ENCODE measurements around the gene ATP11A.
"Not testable (repeated sequence)": the region's sequence is repeated elsewhere in the genome, so short reads cannot be mapped to it uniquely, and the experiment has no call there.

Gene ATP11A

DNA sequence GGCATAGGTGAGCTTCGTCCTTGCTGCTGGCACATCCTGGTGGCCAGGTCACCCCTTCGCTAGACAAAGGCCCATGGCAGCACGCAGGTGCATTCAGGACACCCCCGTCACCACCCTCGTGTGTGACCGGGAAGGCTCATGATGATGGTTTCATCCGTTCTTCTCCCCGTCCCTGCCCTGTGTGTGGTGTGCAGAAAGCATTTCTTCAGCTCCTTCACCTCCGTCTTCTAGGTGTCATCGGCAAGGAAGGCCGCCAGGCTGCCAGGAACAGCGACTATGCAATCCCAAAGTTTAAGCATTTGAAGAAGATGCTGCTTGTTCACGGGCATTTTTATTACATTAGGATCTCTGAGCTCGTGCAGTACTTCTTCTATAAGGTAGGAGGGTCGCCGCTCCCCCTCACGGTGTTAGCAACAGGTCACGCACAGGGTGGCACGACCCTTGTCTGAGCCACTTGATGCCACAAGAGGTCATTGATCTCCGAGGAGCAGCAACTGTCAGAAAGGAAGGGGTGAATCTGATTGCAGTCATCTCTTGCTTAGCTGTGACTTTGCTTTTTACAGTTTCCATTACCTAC, 168.2 kb downstream of the ATP11A start:
- no peak for DNase-seq (ENCODE audit: low read depth in 3 of 3)

DNA sequence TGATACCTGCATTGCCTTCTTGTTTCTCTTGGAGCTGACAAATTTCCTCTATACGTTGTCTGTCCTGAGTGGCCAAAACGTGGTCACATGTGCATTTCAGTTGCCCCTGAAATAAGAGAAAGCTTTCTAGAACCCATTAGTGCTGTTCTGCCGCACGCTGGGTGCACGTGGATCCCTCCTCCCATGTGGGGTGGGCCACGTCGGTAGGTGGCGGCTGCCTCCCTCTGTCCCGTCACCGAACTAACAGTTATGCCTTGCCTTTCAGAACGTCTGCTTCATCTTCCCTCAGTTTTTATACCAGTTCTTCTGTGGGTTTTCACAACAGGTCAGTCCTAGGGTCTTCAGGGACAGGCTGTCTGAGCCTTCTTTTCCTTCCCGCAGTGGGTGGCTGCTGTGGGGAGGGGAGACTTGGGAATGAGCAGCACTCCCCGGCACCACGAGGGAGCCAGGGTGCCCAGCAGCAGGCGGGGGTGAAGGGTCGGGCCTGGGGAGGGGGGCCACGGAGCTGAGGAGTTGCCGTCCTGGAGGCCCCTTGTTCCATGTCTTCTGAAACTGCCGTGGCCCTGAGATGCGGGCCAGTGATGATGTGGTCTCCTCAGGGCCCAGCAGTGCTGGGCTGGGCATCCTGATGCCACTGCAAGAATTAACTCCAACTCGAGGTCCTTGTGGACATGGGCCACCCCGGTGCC, 169.4 kb downstream of the ATP11A start:
- no peak for DNase-seq (ENCODE audit: low read depth in 3 of 3)

DNA sequence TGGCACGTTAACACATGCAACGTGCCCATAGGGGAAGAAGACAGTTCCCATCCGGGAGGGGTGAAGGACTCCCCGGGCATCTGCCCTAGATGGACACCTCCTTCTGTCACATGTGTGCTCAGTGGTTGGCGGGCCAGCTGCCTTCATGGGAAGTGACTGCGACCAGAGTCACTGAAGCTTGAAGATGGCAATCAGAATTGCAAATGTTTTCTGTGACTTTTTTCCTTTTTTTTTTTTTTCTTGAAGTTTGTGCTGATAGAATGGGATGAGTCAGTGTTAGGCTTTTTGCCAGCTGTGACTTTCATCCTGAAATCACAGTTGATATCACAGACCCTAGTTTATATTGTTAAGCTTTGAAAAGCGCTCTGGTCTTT, 170.0 kb downstream of the ATP11A start:
- DNase-seq (ENCODE audit: low read depth in 3 of 3) = no peak

DNA sequence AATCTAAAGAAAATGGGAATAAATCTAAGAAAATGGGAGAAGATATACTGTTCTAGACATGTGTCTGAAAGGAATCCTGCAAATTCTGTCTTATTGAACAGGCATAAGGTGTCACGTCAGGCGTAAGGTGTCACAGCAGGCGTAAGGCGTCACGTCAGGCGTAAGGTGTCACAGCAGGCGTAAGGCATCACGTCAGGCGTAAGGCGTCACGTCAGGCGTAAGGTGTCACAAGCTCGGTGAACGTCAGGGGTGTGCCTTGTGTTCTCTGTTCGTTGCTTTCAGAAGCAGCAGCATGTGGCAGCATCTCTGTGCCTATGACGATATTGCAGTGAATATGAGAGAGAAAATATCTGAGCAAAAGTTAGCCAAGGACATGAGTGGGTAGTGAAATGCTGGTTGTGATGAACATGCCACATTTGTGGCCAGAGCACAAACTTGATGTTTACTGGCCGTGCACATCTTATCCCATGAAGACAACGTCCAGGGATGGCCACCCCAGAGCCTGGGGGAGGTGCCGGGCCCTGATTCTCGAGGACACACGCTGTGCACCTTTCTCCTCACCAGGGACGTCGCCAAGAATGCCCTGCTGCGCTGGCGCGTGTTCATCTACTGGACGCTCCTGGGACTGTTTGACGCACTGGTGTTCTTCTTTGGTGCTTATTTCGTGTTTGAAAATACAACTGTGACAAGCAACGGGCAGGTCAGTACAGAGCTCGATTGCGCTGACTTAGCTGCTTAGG, 172.2 kb downstream of the ATP11A start:
- DNase-seq (ENCODE audit: low read depth in 3 of 3) = no peak

DNA sequence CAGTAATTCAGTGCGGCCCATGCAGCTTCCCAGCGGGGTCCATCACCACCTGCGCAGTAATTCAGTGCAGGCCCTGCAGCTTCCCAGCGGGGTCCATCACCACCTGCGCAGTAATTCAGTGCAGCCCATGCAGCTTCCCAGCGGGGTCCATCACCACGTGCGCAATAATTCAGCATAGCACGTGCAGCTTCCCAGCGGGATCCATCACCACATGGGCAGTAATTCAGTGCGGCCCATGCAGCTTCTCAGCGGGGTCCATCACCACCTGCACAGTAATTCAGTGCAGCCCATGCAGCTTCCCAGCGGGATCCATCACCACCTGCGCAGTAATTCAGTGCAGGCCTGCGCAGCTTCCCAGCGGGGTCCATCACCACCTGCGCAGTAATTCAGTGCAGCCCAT, 173.5 kb downstream of the ATP11A start:
- not testable (repeated sequence) for DNase-seq (ENCODE audit: low read depth in 3 of 3)

DNA sequence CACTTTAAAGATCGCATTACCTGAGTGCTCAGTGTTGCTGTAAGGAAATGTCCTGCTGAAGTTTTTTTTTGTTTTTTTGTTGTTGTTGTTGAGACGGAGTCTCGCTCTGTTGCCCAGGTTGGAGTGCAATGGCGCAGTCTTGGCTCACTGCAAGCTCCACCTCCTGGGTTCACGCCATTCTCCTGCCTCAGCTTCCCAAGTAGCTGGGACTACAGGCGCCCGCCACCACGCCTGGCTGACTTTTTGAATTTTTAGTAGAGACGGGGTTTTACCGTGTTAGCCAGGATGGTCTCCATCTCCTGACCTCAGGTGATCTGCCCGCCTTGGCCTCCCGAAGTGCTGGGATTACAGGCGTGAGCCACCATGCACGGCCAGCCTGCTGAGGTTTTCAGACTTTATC, 175.6 kb downstream of the ATP11A start:
- DNase-seq (ENCODE audit: low read depth in 3 of 3) = not testable (repeated sequence)

DNA sequence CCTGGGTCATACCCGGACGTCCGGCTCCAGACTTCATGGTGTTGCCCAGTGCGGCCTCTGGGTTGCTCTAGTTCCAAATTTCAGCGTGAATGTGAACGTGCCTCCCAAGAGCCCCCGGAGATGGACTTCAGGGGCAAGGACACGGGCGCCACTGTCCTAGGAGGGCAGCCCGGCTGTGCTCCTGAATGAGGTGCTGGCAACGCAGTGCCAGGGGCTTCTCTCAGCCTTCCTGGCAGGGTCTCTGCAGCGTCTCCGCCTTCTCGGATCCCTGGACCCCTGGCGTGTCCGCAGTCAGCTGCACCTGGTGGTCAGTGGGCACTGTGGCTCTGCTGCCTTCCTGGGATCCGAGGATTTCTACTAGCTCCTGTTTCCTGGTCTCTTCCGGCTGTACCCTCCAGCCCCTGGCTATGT, 177.5 kb downstream of the ATP11A start:
- no peak for DNase-seq (ENCODE audit: low read depth in 3 of 3)

DNA sequence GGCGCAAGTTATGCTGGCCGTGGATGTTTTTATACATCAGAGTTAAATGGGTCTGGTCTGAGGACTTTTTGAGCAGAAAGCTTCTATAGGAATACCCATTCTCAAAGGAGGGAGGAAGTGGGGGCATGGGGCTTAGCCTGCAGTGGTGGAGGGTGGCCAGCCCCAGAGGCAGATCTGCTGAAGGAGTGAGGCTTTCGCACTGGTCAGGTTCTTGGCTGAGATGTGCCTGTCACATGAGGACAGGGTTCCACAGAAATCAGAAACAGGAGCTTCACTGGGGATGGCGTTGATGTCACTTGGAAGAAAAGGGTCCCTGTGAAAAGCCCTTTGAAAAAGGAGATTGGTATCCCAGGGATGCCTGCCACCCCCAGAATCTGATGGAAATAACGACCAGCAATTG, 178.5 kb downstream of the ATP11A start:
- no peak for DNase-seq (ENCODE audit: low read depth in 3 of 3)

DNA sequence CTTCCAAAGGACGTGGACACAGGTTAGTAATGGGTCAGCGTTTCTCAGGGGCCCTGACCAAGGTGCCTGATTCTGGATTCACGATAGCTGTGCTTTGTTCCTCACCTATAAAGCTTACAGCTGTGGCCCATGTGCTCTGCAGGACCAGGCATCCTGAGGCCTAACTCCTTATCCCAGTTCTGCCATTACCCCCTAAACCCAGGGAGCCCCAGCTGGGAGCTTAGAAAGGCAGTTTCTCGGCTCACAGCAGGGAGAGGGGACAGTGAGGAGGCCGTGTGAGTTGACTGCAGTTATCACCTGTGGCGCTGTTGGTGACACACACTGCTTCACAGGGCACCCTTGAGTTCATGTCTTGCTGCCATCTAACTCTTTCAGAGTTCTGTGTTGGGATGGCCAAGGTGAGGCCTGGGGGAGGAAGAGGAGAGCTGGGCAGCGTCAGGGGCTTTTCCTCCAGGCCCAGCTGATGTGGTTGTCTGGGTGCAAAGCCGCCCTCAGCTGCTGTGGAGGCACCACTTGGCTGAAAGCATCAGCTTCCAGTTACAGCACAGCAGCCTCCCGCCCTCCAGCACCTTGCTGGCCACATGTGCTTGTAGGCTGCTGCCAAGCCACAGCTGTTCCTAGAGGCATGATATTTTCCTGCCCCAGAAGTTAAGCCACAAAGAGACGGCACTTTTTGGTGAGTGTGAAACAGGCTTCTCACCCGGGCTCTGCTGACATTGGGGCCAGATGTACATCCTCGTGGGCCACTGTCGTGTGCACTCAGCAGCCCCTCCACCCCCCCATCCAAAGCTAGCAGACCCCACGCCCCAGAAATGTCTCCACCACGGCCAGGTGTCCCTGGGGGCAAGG, 179.6 kb downstream of the ATP11A start:
- no peak for DNase-seq (ENCODE audit: low read depth in 3 of 3)

DNA sequence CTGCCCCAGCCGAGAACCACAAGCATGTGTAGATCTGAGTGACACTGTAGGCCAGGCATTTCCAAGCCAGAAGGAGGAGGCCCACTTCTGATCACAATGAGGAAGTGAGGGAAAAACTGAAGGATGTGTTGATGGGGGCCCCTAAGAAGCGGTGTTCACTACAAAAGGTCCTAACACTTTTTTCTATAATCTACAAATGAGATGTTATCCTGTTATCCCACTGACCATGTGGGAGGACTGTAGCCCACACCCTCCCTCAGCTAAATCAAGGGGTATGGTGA, 180.2 kb downstream of the ATP11A start:
- DNase-seq (ENCODE audit: low read depth in 3 of 3) = no peak

DNA sequence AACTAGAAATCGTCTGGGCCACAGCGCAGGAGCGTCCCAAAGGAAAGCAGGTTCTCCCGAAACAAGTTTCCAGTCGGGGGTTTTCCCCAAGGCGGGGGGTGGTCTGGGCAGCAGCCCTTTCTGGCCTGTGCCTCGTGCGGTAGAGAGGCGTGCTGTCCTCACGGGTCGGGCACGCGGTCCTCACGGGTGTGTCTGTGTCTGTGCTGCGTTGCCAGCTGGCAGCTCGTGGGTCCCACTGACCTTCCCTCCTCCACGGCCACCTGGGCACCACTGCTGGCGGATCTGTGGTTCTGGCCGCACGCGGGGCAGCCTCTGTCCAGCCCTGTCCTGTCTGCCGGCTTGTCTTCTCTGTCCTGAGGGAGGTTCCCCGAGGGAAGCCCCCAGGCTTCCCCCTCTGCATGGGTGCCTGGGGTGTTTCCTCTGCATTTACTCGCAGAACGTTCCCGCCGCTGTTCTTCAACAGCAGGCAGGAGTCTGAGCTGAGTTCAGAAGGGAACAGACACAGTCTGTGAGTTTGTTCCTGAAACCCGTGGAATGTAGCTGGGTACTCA, 181.0 kb downstream of the ATP11A start:
- DNase-seq (ENCODE audit: low read depth in 3 of 3) = no peak

DNA sequence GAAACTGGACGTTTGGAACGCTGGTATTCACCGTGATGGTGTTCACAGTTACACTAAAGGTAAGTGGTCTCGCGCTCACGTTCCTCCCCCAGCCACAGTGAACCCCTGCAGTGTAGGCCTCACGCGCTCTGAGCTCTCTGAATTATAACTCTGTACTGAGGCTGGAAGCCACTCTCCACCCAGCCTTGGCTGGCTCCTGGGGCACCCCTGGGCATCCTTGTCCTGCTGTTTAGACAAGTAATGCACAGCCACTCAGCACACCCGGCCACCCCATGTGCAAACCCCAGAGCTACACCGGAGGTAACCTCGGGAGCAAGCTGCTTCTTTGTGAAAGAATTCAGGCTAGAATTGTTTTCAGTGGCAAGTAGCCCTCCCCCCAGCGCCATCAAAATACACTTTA, 181.9 kb downstream of the ATP11A start:
- no peak for DNase-seq (ENCODE audit: low read depth in 3 of 3)

DNA sequence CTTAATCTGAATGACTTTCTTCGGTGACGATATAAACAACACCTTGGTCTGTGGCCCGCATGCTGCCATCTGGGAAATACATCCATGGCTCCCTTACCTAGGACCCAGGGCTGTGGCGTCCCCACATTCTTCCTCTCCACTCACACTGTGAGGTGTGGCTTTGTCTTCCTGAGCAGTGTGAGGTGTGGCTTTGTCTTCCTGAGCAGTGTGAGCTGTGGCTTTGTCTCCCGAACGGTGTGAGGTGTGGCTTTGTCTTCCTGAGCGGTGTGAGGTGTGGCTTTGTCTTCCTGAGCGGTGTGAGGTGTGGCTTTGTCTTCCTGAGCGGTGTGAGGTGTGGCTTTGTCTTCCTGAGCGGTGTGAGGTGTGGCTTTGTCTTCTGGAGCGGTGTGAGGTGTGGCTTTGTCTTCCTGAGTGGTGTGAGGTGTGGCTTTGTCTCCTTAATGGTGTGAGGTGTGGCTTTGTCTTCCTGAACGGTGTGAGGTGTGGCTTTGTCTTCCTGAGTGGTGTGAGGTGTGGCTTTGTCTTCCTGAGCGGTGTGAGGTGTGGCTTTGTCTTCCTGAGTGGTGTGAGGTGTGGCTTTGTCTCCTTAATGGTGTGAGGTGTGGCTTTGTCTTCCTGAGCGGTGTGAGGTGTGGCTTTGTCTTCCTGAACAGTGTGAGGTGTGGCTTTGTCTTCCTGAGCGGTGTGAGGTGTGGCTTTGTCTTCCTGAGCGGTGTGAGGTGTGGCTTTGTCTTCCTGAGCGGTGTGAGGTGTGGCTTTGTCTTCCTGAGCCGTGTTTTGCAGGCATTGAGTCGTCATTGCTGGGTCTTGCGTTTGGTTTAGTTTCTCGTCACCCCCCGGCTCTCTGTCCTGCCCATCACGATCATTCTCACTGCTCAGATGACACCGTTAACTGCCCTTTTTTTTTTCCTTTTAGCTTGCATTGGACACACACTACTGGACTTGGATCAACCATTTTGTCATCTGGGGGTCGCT, 183.1 kb downstream of the ATP11A start:
- peak in 1 of 3 experiments; percentile 16 for DNase-seq (ENCODE audit: low read depth in 3 of 3)

DNA sequence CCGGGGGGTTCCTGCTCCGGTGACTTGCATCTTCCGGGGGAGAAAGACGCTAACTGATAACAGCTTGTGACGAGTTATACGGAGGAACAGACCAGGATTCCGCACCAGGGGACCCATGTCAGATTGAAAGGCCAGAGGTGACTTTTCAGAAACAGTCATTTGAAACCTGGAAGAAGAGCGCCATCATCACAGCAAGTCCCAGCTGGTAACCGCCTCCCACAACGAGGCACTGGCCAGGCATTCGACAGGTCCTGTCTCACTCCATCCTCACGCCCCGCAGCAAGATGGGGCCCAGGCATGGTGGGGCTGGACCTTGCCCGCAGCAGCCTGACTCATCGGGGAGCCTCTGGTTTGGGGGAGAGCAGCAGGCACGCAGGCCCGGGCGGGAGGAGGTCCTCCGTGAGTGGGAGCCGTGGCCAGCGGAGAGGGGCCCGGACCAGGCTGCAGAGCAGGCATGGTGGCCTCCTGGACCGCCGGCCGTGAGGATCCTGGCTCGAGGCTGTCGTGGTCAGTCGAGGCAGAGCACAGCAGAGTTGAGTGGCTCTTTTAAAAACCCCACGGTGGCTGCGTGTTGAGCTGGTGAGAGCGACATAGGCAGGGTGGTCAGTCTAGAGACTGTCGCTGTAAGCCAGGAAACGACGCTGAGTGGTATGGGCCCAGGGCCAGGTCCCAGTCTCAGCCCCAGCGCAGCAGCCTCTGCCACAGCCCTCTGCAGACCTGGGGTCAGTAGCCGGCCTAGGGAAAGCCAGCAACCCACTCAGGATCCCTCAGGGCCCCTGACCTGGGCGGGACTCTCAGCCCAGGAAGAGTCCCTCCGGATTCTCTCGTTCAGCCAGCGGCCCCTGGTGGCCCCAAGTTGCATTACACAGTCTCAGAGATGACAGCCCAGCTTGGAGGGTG, 184.3 kb downstream of the ATP11A start:
- DNase-seq (ENCODE audit: low read depth in 3 of 3) = peak; percentile 26 to 67 (median 36)

DNA sequence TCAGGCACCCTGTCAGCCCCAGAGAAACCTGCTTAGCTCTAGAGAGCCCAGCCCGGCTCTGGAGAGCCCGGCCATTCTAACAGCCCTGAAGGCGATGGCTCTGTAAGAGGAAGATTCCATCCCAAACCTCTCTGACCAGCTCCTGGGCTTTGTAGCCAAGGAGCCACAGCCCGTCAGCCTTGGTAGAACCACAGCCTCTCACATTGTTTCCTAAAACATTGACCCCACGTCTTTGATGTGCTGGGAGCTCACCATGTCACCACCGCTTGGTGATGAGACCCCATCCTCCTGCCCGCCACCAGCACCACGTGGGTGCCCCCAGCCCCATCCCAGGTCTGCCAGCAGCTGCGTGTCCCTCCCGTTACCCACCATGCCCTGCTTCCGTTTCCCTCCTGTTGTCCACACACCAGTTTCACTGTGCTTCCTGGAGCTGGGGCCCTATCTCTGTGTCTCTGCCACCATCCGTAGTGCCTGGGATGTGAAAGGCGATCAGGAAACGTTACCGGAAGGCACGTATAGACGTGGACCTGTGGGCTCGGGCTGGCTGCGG, 185.0 kb downstream of the ATP11A start:
- no peak for DNase-seq (ENCODE audit: low read depth in 3 of 3)

DNA sequence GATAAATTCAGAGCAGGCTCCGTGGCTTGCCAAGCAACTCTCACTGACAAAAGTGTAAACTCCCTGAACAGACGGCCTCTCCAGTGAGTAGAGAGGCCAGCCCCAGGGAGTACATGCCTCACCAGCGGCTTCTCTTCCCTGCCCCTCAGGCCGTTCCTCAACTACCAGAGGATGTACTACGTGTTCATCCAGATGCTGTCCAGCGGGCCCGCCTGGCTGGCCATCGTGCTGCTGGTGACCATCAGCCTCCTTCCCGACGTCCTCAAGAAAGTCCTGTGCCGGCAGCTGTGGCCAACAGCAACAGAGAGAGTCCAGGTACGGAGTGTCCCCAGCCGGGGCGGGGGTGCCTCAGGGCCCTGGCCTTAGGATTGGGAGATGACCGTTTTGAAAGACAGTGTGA, 185.8 kb downstream of the ATP11A start:
- DNase-seq (ENCODE audit: low read depth in 3 of 3) = no peak

DNA sequence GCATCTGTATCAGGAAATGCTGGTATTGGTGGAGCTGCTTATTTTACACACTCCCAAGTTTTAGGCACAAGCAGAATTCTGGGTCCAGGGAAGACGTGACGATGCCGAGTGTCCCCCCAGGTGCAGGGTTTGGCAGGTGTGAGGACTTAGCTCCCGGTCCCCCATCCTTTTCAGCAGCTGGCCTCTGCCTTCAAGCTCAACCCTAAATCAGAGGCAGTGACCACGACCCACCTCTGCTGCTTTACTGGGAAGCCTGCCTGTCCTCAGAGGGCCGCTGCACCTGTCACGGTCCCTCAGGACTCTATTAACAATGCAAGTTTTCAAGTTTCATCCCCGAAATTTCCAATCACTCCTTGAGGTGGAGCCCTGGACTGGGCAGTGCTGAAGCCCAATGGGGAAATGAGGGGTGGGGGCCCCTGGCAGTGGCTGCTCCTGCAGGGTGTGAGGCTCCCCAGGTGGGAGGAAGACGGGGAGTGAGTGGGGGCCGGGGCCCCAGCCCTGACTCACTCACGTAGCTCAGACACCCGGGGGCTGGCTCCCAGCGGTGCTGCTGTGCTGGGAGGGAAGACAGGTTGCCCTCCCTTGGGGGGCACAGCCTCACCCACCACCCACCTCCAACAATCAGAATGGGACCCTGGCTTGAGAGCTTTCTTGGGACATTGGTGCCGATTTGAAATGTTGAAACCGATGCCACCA, 186.6 kb downstream of the ATP11A start:
- DNase-seq (ENCODE audit: low read depth in 3 of 3) = no peak

DNA sequence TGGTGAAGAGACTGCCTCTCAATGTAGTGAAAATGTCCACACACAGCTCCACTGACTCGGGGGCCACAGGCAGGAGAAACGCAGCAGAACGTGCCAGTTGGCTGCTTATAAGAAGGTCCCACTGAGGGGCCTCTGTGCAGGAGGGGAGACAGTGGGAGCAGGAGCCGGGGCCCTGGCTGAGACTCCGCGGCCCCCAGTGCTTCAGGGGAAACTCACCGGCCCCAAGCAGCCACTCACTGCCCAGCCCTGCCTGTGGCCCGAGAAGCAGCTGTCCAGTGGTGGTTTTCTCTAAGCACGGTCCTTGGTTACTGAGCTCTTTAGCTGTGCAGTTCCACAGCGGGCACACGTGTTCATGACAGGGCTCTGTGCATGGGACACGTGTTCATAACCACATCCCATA, 187.2 kb downstream of the ATP11A start:
- no peak for DNase-seq (ENCODE audit: low read depth in 3 of 3)

DNA sequence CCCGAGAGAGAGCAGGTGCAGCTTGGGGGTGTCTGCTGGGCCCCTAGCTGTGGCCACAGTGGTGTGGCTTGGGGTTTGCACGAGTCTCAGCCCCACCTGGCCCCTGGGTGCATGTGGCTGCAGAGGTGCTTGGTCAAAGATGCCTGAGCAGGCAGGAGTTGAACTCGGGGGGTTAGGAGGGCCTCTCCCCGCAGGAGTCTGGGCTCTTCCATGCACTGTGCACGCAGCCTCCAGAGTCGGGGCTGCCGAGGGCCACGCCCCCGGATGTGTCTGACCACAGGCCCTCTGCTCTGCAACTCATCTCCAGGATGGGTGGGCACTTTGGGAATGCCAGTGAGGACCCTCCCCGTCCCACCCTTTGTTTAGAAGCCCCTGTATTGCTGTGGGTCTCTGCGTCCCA, 187.7 kb downstream of the ATP11A start:
- DNase-seq (ENCODE audit: low read depth in 3 of 3) = no peak

Measured in stimulated activated CD4-positive, alpha-beta T cell treated with anti-CD3 and anti-CD28 coated beads, TNF-alpha, amount 100 ng/mL, for 24 hours (primary cell).